ENCODE data around the gene GRIP1.

The GRIP1 gene

GRCh38 chr12:66665435-66665985 is 13.4 kb downstream of the GRIP1 start:
- no peak overlapping the region for H3K27ac ChIP-seq (ENCODE audit: low read length)
- H3K36me3 ChIP-seq (ENCODE audit: control insufficient read depth in 2 of 2, insufficient read depth in 2 of 2, low read length in 2 of 2) = no peaks in the 10 kb centered on the region

DNA sequence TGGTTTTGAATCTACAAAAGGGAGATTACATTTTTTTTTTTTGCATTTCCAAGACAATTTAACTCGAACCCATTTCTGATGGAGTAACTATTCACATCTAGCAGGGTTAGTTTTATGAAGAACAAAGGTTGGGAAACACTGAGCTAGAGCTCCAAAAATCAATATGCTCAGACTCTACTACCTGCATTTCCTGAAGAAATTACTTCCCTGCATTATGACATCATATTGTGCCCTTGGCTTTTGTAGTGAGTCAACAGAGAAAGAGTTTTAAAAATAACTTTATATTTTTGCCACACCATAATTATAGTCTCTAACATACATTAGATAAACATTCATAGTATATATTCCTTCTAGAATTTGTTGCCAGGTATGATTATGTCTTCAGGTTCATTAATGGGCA is 14.8 kb downstream of the GRIP1 start:
- Histone ChIP-seq H3K9ac (ENCODE audit: low read length in 2 of 2) (no peak overlapping the region), H3K4me3 (ENCODE audit: low read length in 2 of 2) (no peak overlapping the region), H3K27ac (ENCODE audit: low read length) (no peak overlapping the region), H3K27me3 (ENCODE audit: control insufficient read depth in 1 of 2, insufficient read depth in 2 of 2, low read length in 2 of 2) (no peaks in the 10 kb centered on the region), H3K4me1 (ENCODE audit: control insufficient read depth, insufficient read depth, low read length) (no peaks in the 10 kb centered on the region), H3K36me3 (ENCODE audit: control insufficient read depth in 2 of 2, insufficient read depth in 2 of 2, low read length in 2 of 2) (no peaks in the 10 kb centered on the region), H3K9me3 (ENCODE audit: control insufficient read depth in 2 of 2, low read length in 2 of 2) (no peaks in the 10 kb centered on the region)

More at GRCh38 chr12:66665435-66665985, 13.4 kb downstream of the GRIP1 start:
- Histone ChIP-seq H3K9ac (ENCODE audit: low read length in 2 of 2) (no peak overlapping the region), H3K27me3 (ENCODE audit: control insufficient read depth in 1 of 2, insufficient read depth in 2 of 2, low read length in 2 of 2) (no peaks in the 10 kb centered on the region), H3K4me1 (ENCODE audit: control insufficient read depth, insufficient read depth, low read length) (no peaks in the 10 kb centered on the region), H3K4me3 (ENCODE audit: low read length in 2 of 2) (no peak overlapping the region), H3K9me3 (ENCODE audit: control insufficient read depth in 2 of 2, low read length in 2 of 2) (no peaks in the 10 kb centered on the region)

DNA sequence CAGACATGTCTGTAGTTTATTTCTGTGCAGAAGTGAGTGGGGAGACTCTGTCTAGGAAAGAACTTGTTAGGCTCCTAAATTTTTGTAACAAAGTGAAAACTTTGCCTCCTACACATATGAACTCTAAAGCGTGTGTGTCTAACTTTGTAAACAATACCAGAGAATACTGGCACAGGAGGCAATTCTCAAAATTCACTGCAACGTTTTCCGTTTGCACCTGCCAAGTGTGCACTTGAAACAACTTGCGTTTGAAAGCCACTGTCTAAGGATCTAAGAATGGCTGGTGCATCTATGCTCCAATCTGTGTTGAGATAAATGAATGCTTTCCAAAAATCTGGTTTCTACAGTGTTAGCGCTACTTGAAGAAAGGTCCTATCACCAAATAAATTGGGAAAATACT is 15.3 kb downstream of the GRIP1 start:
- no peak overlapping the region for H3K27ac ChIP-seq (ENCODE audit: low read length)
- no peaks in the 10 kb centered on the region for H3K9me3 ChIP-seq (ENCODE audit: control insufficient read depth in 2 of 2, low read length in 2 of 2)
- H3K36me3 ChIP-seq (ENCODE audit: control insufficient read depth in 2 of 2, insufficient read depth in 2 of 2, low read length in 2 of 2) = no peaks in the 10 kb centered on the region
- H3K27me3 ChIP-seq (ENCODE audit: control insufficient read depth in 1 of 2, insufficient read depth in 2 of 2, low read length in 2 of 2) = no peaks in the 10 kb centered on the region
- no peak overlapping the region for H3K9ac ChIP-seq (ENCODE audit: low read length in 2 of 2)
- no peaks in the 10 kb centered on the region for H3K4me1 ChIP-seq (ENCODE audit: control insufficient read depth, insufficient read depth, low read length)
- no peak overlapping the region for H3K4me3 ChIP-seq (ENCODE audit: low read length in 2 of 2)

GRCh38 chr12:66662729-66663128 is 16.1 kb downstream of the GRIP1 start:
- H3K9me3 ChIP-seq (ENCODE audit: control insufficient read depth in 2 of 2, low read length in 2 of 2) = no peaks in the 10 kb centered on the region
- no peaks in the 10 kb centered on the region for H3K27me3 ChIP-seq (ENCODE audit: control insufficient read depth in 1 of 2, insufficient read depth in 2 of 2, low read length in 2 of 2)
- H3K9ac ChIP-seq (ENCODE audit: low read length in 2 of 2) = no peak overlapping the region
- no peaks in the 10 kb centered on the region for H3K36me3 ChIP-seq (ENCODE audit: control insufficient read depth in 2 of 2, insufficient read depth in 2 of 2, low read length in 2 of 2)
- H3K4me1 ChIP-seq (ENCODE audit: control insufficient read depth, insufficient read depth, low read length) = no peaks in the 10 kb centered on the region
- H3K27ac ChIP-seq (ENCODE audit: low read length) = no peak overlapping the region
- no peak overlapping the region for H3K4me3 ChIP-seq (ENCODE audit: low read length in 2 of 2)

DNA sequence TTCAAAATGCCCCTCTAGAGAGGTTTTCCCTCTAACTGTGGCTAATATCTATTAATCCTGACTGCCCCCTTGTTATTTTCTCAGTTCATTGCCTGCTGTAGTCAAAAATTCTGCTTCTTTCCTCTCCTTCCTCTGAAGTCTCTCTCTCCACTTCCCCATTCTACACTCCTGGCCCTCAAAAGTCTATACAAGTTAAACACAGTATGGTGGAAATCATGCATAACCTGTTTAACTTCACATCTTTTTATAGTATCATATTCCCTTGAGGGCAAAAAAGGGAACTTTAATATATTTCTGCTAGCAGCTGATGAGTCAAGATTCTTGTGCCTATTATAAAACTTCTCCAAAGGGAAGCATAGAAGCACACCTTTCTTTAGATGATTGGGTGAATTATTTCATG is 16.7 kb downstream of the GRIP1 start:
- H3K9me3 ChIP-seq (ENCODE audit: control insufficient read depth in 2 of 2, low read length in 2 of 2) = no peaks in the 10 kb centered on the region
- H3K4me1 ChIP-seq (ENCODE audit: control insufficient read depth, insufficient read depth, low read length) = no peaks in the 10 kb centered on the region
- no peaks in the 10 kb centered on the region for H3K36me3 ChIP-seq (ENCODE audit: control insufficient read depth in 2 of 2, insufficient read depth in 2 of 2, low read length in 2 of 2)
- no peak overlapping the region for H3K9ac ChIP-seq (ENCODE audit: low read length in 2 of 2)
- no peaks in the 10 kb centered on the region for H3K27me3 ChIP-seq (ENCODE audit: control insufficient read depth in 1 of 2, insufficient read depth in 2 of 2, low read length in 2 of 2)
- H3K4me3 ChIP-seq (ENCODE audit: low read length in 2 of 2) = no peak overlapping the region
- no peak overlapping the region for H3K27ac ChIP-seq (ENCODE audit: low read length)

- Histone ChIP-seq H3K27ac (ENCODE audit: low read length) (no peak overlapping the region), H3K27me3 (ENCODE audit: control insufficient read depth in 1 of 2, insufficient read depth in 2 of 2, low read length in 2 of 2) (no peaks in the 10 kb centered on the region), H3K9ac (ENCODE audit: low read length in 2 of 2) (no peak overlapping the region), H3K4me1 (ENCODE audit: control insufficient read depth, insufficient read depth, low read length) (no peaks in the 10 kb centered on the region), H3K4me3 (ENCODE audit: low read length in 2 of 2) (no peak overlapping the region), H3K36me3 (ENCODE audit: control insufficient read depth in 2 of 2, insufficient read depth in 2 of 2, low read length in 2 of 2) (no peaks in the 10 kb centered on the region), H3K9me3 (ENCODE audit: control insufficient read depth in 2 of 2, low read length in 2 of 2) (no peaks in the 10 kb centered on the region)
Measured at GRCh38 chr12:66661357-66661756, 17.5 kb downstream of the GRIP1 start.

DNA sequence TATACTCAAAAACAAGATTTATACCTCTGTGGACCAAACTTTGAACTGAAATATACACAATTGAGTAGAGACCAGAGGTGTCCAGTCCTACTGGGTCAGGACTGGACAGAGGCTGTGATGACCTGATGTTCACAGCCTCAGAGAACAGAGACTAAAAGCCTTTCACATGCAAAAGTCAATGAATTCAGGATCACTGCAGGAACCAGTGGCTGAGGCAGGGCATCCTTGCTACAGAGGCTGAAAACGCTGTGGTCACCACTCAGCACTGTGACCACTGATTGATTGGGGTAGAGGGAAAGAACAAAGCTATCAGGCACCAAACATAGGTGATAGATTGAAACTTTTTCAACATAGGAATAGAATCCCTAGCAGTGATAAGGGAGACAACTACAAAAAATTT is 25.1 kb downstream of the GRIP1 start:
- Histone ChIP-seq H3K4me1 (ENCODE audit: control insufficient read depth, insufficient read depth, low read length) (no peaks in the 10 kb centered on the region), H3K27ac (ENCODE audit: low read length) (no peak overlapping the region), H3K36me3 (ENCODE audit: control insufficient read depth in 2 of 2, insufficient read depth in 2 of 2, low read length in 2 of 2) (no peaks in the 10 kb centered on the region), H3K9ac (ENCODE audit: low read length in 2 of 2) (no peak overlapping the region), H3K27me3 (ENCODE audit: control insufficient read depth in 1 of 2, insufficient read depth in 2 of 2, low read length in 2 of 2) (no peaks in the 10 kb centered on the region), H3K4me3 (ENCODE audit: low read length in 2 of 2) (no peak overlapping the region), H3K9me3 (ENCODE audit: control insufficient read depth in 2 of 2, low read length in 2 of 2) (no peaks in the 10 kb centered on the region)

GRCh38 chr12:66648033-66648735 is 30.7 kb downstream of the GRIP1 start:
- H3K4me1 ChIP-seq (ENCODE audit: control insufficient read depth, insufficient read depth, low read length) = no peaks in the 10 kb centered on the region
- H3K9me3 ChIP-seq (ENCODE audit: control insufficient read depth in 2 of 2, low read length in 2 of 2) = no peaks in the 10 kb centered on the region
- no peak overlapping the region for H3K9ac ChIP-seq (ENCODE audit: low read length in 2 of 2)
- no peak overlapping the region for H3K4me3 ChIP-seq (ENCODE audit: low read length in 2 of 2)
- H3K27me3 ChIP-seq (ENCODE audit: control insufficient read depth in 1 of 2, insufficient read depth in 2 of 2, low read length in 2 of 2) = no peaks in the 10 kb centered on the region
- no peak overlapping the region for H3K27ac ChIP-seq (ENCODE audit: low read length)
- H3K36me3 ChIP-seq (ENCODE audit: control insufficient read depth in 2 of 2, insufficient read depth in 2 of 2, low read length in 2 of 2) = no peaks in the 10 kb centered on the region

DNA sequence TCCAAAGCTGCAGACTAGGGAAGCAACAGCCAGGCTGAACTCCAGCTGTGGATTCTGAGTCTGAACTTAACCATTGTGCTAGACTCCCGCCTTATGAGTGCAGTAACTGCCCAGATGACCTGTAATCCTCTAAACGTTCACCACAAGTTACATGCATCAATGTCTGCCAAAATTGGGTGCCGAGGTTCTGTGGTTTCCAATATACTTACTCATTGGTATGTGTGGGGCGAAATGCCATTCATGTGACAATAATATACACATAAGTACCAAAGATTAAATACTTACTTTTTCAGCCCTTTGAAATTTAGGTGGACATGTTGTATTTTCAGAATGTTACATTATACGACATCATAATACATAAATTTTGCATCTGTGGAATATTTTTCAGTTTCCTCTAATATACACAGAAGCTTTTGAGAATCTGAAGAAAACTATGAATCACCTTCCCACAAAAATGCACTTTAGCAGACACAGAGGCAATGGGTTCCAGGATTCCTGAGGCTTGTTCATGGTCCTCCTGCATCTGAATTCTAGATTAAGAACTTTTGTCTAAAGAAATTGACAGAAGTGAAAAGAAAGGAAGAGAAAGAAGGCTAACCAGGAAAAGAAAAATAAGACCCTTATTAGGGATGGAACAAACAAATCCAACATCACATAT is 31.7 kb downstream of the GRIP1 start:
- Histone ChIP-seq H3K27me3 (ENCODE audit: control insufficient read depth in 1 of 2, insufficient read depth in 2 of 2, low read length in 2 of 2) (no peaks in the 10 kb centered on the region), H3K4me3 (ENCODE audit: low read length in 2 of 2) (no peak overlapping the region), H3K27ac (ENCODE audit: low read length) (no peak overlapping the region), H3K4me1 (ENCODE audit: control insufficient read depth, insufficient read depth, low read length) (no peaks in the 10 kb centered on the region), H3K9me3 (ENCODE audit: control insufficient read depth in 2 of 2, low read length in 2 of 2) (no peaks in the 10 kb centered on the region), H3K9ac (ENCODE audit: low read length in 2 of 2) (no peak overlapping the region), H3K36me3 (ENCODE audit: control insufficient read depth in 2 of 2, insufficient read depth in 2 of 2, low read length in 2 of 2) (no peaks in the 10 kb centered on the region)

DNA sequence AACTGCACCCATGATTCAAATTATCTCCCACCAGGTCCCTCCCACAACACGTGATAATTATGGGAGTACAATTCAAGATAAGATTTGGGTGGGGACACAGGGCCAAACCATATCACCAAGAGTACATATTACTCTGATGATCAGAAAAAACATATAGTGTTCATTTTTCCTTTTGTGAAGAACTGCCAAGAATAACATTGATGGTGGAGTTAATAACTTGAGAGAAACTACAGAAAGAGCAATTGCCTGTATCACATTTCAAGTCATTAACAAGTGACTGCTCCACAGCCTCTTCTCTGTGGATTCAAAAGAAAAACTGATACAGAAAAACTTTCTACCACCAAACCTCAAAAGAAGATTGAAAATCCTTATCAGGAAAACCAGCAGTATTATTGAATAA is 34.7 kb downstream of the GRIP1 start:
- Histone ChIP-seq H3K9ac (ENCODE audit: low read length in 2 of 2) (no peak overlapping the region), H3K9me3 (ENCODE audit: control insufficient read depth in 2 of 2, low read length in 2 of 2) (no peaks in the 10 kb centered on the region), H3K27ac (ENCODE audit: low read length) (no peak overlapping the region), H3K4me1 (ENCODE audit: control insufficient read depth, insufficient read depth, low read length) (no peaks in the 10 kb centered on the region), H3K4me3 (ENCODE audit: low read length in 2 of 2) (no peak overlapping the region), H3K36me3 (ENCODE audit: control insufficient read depth in 2 of 2, insufficient read depth in 2 of 2, low read length in 2 of 2) (no peaks in the 10 kb centered on the region), H3K27me3 (ENCODE audit: control insufficient read depth in 1 of 2, insufficient read depth in 2 of 2, low read length in 2 of 2) (no peaks in the 10 kb centered on the region)
